ENCODE results near the gene BCL2L12. TPM values are rescaled to one million over a fixed set of nuclear protein-coding genes. Genes with fewer than 3 reads are reported as not detected.
A peak's percentile ranks its signal among the peaks of the same experiment; 100 is the strongest.
"Not testable (repeated sequence)": the region's sequence is repeated elsewhere in the genome, so short reads cannot be mapped to it uniquely, and the experiment has no call there.

BCL2L12 gene
- polyA plus RNA-seq, 1 of the 3 experiments (the other 2 are of a cell fraction), result 27.9 TPM

DNA sequence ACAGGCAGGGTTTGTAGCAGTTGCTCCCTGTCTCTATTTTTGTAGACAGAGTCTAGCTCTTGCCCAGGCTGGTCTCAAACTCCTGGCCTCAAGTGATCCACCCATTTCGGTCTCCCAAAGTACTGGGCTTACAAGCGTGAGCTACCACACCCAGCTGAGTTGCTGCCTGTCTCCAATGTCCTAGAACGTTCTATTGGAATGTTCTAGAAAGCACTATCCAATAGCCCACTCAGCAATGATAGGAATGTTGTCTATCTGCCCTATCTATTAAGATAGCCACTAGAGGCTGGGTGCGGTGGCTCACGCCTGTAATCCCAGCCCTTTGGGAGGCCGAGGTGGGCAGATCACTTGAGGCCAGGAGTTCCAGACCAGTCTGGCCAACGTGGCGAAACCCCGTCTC, 32.5 kb upstream of the BCL2L12 start:
- H3K9ac ChIP-seq, POLR2A ChIA-PET: not testable (repeated sequence)
- CTCF ChIA-PET, result interaction anchor here (1.2 kb wide), 1 partner anchor 48 kb away, joined by 3 read pairs; no protein-coding TSS in a partner anchor

DNA sequence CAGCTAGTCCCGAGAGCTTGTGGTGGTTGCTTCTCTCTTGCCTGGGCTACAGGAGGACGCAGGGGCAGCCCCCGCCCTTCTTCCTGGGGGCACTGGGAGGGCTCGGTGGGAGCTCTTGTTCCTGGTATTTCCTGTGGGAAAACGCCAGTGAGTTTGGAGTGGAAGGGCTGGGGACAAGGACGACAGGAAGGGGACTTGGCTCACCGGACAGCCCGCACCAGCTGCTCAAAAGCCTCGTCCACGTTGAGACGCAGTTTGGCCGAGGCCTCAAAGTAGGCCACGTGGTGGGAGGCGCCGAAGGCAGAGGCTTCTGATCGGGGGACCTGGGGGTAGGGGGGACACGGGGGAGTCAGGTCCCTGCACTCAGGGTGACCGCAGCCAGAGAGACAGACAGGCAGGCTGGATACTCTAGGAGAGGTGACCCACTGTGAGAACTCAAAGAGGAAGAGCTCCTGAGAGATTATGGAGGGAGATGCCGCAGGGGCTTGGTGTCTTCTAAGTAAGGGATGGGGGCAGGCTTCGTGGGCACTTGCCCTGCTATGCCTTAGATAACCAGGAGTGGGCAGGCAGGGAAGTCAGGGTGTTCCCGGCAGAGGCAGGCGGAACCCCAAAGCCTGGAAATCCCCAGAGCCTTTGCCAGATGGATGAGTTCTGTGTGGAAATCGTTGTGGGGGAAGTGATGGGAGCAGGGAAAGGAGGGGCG, 30.1 kb upstream of the BCL2L12 start:
- H3K4me3 ChIP-seq (ENCODE audit: low read depth in 2 of 2, low read length in 1 of 2), result no peak overlapping the region
- no peaks in the 10 kb centered on the region; the same call in 1 of the 2 replicates for H4K20me1 ChIP-seq (ENCODE audit: insufficient read depth)
- no peak overlapping the region for H3K4me2 ChIP-seq
- H3K27ac ChIP-seq (ENCODE audit: low read depth in 2 of 2, low read length in 1 of 2), result no peak overlapping the region
- ChIA-PET CTCF (interaction anchor here (0.9 kb wide), 1 partner anchor 37 kb away, joined by 3 read pairs; no protein-coding TSS in a partner anchor), POLR2A (no interaction called here)
- DNase-seq, result no peak
- H3K79me2 ChIP-seq (ENCODE audit: insufficient read depth), result peaks cover 16% of the 10 kb centered on the region
- WGBS (ENCODE audit: low lambda C conversion rate), result 73% methylated on average over 21 of the region's 24 CpGs
- no peaks in the 10 kb centered on the region for H3K27me3 ChIP-seq (ENCODE audit: insufficient read depth)
- peaks cover 12 to 17% of the 10 kb centered on the region in 2 experiments; a peak in 3 of 4 replicates for H3K4me1 ChIP-seq (ENCODE audit: control insufficient read depth in 1 of 2, insufficient read depth in 2 of 2, low read depth in 1 of 2, low read length in 1 of 2)
- H3K9ac ChIP-seq, result no peak overlapping the region
- peaks cover 11% of the 10 kb centered on the region for H3F3A ChIP-seq (replicated peaks; ENCODE audit: insufficient read depth)
- H3K36me3 ChIP-seq (replicated peaks in 1 of 2; ENCODE audit: control insufficient read depth in 1 of 2, insufficient read depth in 2 of 2, low read length in 1 of 2), result no peaks in the 10 kb centered on the region
- no peaks in the 10 kb centered on the region for H3K9me2 ChIP-seq
- H2AFZ ChIP-seq (ENCODE audit: low read depth), result no peak overlapping the region
- no peaks in the 10 kb centered on the region for H3K9me3 ChIP-seq
- TF ChIP-seq NRF1 (IDR thresholded peaks at IDR 0.05; ENCODE audit: low read depth, low read length), result no peak
- TF ChIP-seq, protein P1, sequence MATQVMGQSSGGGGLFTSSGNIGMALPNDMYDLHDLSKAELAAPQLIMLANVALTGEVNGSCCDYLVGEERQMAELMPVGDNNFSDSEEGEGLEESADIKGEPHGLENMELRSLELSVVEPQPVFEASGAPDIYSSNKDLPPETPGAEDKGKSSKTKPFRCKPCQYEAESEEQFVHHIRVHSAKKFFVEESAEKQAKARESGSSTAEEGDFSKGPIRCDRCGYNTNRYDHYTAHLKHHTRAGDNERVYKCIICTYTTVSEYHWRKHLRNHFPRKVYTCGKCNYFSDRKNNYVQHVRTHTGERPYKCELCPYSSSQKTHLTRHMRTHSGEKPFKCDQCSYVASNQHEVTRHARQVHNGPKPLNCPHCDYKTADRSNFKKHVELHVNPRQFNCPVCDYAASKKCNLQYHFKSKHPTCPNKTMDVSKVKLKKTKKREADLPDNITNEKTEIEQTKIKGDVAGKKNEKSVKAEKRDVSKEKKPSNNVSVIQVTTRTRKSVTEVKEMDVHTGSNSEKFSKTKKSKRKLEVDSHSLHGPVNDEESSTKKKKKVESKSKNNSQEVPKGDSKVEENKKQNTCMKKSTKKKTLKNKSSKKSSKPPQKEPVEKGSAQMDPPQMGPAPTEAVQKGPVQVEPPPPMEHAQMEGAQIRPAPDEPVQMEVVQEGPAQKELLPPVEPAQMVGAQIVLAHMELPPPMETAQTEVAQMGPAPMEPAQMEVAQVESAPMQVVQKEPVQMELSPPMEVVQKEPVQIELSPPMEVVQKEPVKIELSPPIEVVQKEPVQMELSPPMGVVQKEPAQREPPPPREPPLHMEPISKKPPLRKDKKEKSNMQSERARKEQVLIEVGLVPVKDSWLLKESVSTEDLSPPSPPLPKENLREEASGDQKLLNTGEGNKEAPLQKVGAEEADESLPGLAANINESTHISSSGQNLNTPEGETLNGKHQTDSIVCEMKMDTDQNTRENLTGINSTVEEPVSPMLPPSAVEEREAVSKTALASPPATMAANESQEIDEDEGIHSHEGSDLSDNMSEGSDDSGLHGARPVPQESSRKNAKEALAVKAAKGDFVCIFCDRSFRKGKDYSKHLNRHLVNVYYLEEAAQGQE (IDR thresholded peaks at IDR 0.05; ENCODE audit: low read depth, low read length), result no peak

More for the DNA sequence above, 32.5 kb upstream of the BCL2L12 start:
- H3K36me3 ChIP-seq (replicated peaks in 1 of 2; ENCODE audit: control insufficient read depth in 1 of 2, insufficient read depth in 2 of 2, low read length in 1 of 2); H3K4me2 ChIP-seq; H3K27ac ChIP-seq (ENCODE audit: low read depth in 2 of 2, low read length in 1 of 2); H4K20me1 ChIP-seq (ENCODE audit: insufficient read depth); H3K9me3 ChIP-seq; H3K79me2 ChIP-seq (ENCODE audit: insufficient read depth); H2AFZ ChIP-seq (ENCODE audit: low read depth); H3K27me3 ChIP-seq (ENCODE audit: insufficient read depth); H3K4me3 ChIP-seq (ENCODE audit: low read depth in 2 of 2, low read length in 1 of 2); DNase-seq; H3K9me2 ChIP-seq: not testable (repeated sequence)
- Histone ChIP-seq H3K4me1 (ENCODE audit: control insufficient read depth in 1 of 2, insufficient read depth in 2 of 2, low read depth in 1 of 2, low read length in 1 of 2) (peaks cover 10 to 11% of the 10 kb centered on the region in 2 experiments; a peak in 3 of 4 replicates), H3F3A (replicated peaks; ENCODE audit: insufficient read depth) (peaks cover 19% of the 10 kb centered on the region)
- TF ChIP-seq POLR2AphosphoS5 (IDR thresholded peaks at IDR 0.05; ENCODE audit: low read depth, low read length), result 0 out of 2 replicates have a peak, but pooled peaks have one; percentile 11
- 77% methylated on average over 8 of the region's 9 CpGs for WGBS (ENCODE audit: low lambda C conversion rate)

DNA sequence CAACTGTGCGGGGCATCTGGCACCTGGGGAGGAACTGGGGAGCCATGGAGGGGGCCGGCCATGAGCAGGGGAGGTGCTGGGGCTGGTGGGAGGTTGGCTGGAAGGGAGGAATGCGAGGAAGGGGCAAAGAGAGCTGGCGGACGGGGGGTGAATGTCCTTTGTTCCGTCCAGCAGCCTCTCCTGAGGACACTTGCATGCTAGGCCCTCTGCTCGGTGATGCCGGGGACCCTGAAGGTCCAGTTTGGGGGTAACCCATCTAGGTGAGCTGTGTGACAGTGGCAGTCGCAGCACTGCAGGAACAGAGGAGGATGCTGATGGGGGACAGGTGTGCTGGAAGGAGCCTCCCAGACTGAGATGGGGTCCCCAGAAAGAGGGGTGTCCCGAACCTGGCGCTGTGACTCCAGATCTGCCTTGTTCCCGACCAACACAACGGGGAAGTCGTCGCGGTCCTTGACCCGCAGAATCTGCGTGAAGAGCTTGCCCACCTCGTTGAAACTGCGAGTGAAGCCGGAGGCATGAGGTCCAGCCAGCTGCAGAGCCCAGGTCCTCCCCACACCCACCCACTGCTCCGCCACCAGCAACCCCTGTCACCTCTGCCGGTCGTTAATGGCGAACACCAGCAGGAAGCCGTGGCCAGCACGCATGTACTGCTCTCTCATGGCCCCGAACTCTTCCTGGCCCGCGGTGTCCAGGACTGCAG, 29.4 kb upstream of the BCL2L12 start:
- H3K79me2 ChIP-seq (ENCODE audit: insufficient read depth), result peaks cover 20% of the 10 kb centered on the region
- no peaks in the 10 kb centered on the region for H3K27me3 ChIP-seq (ENCODE audit: insufficient read depth)
- H3K4me2 ChIP-seq, result no peak overlapping the region
- ChIA-PET CTCF (interaction anchor here (0.6 to 1.0 kb wide), 3 partner anchors 20 to 56 kb away, joined by 3 to 4 read pairs (median 3); partner anchors contain the start of gene NOSIP), POLR2A (no interaction called here)
- H3F3A ChIP-seq (replicated peaks; ENCODE audit: insufficient read depth), result peaks cover 12% of the 10 kb centered on the region
- H4K20me1 ChIP-seq (ENCODE audit: insufficient read depth), result no peaks in the 10 kb centered on the region
- no peak overlapping the region for H3K4me3 ChIP-seq (ENCODE audit: low read depth in 2 of 2, low read length in 1 of 2)
- DNase-seq, result no peak
- no peaks in the 10 kb centered on the region for H3K9me3 ChIP-seq
- no peak for TF ChIP-seq EP300 (IDR thresholded peaks at IDR 0.05; ENCODE audit: borderline replicate concordance in 1 of 2, low read depth in 1 of 2, low read length in 1 of 2)
- no peak for TF ChIP-seq SIN3A (IDR thresholded peaks at IDR 0.05; ENCODE audit: borderline replicate concordance, low read depth, low read length)
- TF ChIP-seq RAD21 (IDR thresholded peaks at IDR 0.05; ENCODE audit: low read length), result no peak
- TF ChIP-seq TAF1 (IDR thresholded peaks at IDR 0.05; ENCODE audit: borderline replicate concordance, low read depth, low read length), result no peak
- TF ChIP-seq TCF12 (IDR thresholded peaks at IDR 0.05), result no peak
- no peak for TF ChIP-seq EZH2phosphoT487 (IDR thresholded peaks at IDR 0.05; ENCODE audit: borderline replicate concordance, low read depth)
- TF ChIP-seq MXI1 (IDR thresholded peaks at IDR 0.05; ENCODE audit: low read depth, low read length), result no peak
- TF ChIP-seq RCOR1 (IDR thresholded peaks at IDR 0.05; ENCODE audit: low read length), result no peak
- H3K9me2 ChIP-seq, result no peaks in the 10 kb centered on the region
- 82% methylated on average over 18 of the region's 30 CpGs for WGBS (ENCODE audit: low lambda C conversion rate)
- H2AFZ ChIP-seq (ENCODE audit: low read depth), result no peak overlapping the region
- H3K36me3 ChIP-seq (replicated peaks in 1 of 2; ENCODE audit: control insufficient read depth in 1 of 2, insufficient read depth in 2 of 2, low read length in 1 of 2), result no peaks in the 10 kb centered on the region
- H3K4me1 ChIP-seq (ENCODE audit: control insufficient read depth in 1 of 2, insufficient read depth in 2 of 2, low read depth in 1 of 2, low read length in 1 of 2), result peaks cover 12 to 18% of the 10 kb centered on the region in 2 experiments
- no peak overlapping the region for H3K27ac ChIP-seq (ENCODE audit: low read depth in 2 of 2, low read length in 1 of 2)
- no peak overlapping the region for H3K9ac ChIP-seq
